Psoas muscle (tissue), 8 donors: ENCODE data around the gene LETM1. TPM values are rescaled to one million over a fixed set of nuclear protein-coding genes. Genes with fewer than 3 reads are reported as not detected.

ENCODE experiments used
- ATAC-seq, 4 donors: fragments of 200-7000 bp; cut with Tn5 transposase; one replicate each; pipeline ENCODE4 v1.9.1; 2020; ENCODE audit warnings: moderate library complexity in 3 of 4, mild to moderate bottlenecking in 2 of 4
- DNase-seq, 2 donors: peaks; one replicate each; pipeline ENCODE4 v3.0.0-alpha.2; 2020
- H3K27ac ChIP-seq: fragments of 200-600 bp; one replicate; pipeline ENCODE4 v1.8.0; 2022
- H3K27me3 ChIP-seq, 3 donors: fragments of 200-600 bp in 1 of 3; one replicate each; pipeline versions ENCODE4 v1.6.1 to v1.8.0; 2013 to 2022; ENCODE audit warnings: low read length in 2 of 3, mild to moderate bottlenecking in 2 of 3, moderate library complexity in 1 of 3; ENCODE audit not compliant: insufficient read depth in 3 of 3
- H3K36me3 ChIP-seq, 2 donors: fragments of 200-600 bp in 1 of 2; one replicate each; pipeline versions ENCODE4 v1.6.1 to v1.8.0; 2013 to 2022; ENCODE audit warnings: low read depth in 1 of 2, mild to moderate bottlenecking in 1 of 2, moderate library complexity in 1 of 2; ENCODE audit not compliant: insufficient read depth in 1 of 2
- H3K4me1 ChIP-seq: fragments of 200-600 bp; one replicate; pipeline ENCODE4 v1.8.0; 2022
- H3K4me3 ChIP-seq: fragments of 200-600 bp; one replicate; pipeline ENCODE4 v1.8.0; 2022; ENCODE audit warnings: mild to moderate bottlenecking
- H3K9me3 ChIP-seq: fragments of 200-600 bp; one replicate; pipeline ENCODE4 v1.8.0; 2022
- WGBS, 3 donors: extraction: QIAGEN DNeasy Blood & Tissue Kit; methylation state at CpG; one replicate each; pipeline versions ENCODE4 v1.1.6 to v1.1.7; 2013; 5-methylcytosine and 5-hydroxymethylcytosine counted together
- intact Hi-C, 2 donors: fragments of 100-400 bp; cut with DNase I; formaldehyde crosslinking; loops; one replicate each; pipeline versions ENCODE4 v1.11.0 to v1.14.2; 2022
- polyA plus RNA-seq, 3 donors: library from polyadenylated mRNA; stranded (reverse); fragments of 200-250 nt; gene quantifications; one replicate each; pipeline ENCODE4 v1.2.3, GENCODE V29; 2013
- total RNA-seq, 4 donors: library from RNA; stranded (reverse); fragmentation: NEBNext Ultra II Directional in 2 of 4; extraction: Animal tissue kit (Norgen Biotek cat#: 25700) in 2 of 4; gene quantifications; one replicate each; pipeline versions ENCODE4 v1.2.1 to v1.2.4, GENCODE V29; 2021 to 2023
- TF ChIP-seq, protein P1 (sequence below): fragments of 200-600 bp; IDR thresholded peaks from one replicate; pipeline ENCODE4 v1.8.0; 2022; ENCODE audit warnings: antibody characterized with exemption
- donor health status: healthy with polysubstance abuse.
- donor health status: DM: no; HTN: no; CAD: no; lungs with moderate emphysema.
- donor health status: Bipolar disorder and iron deficiency.
- donor health status: healthy.
- donor health status: DM: yes; HTN: yes; CAD: no.
- donor health status: DM: no; HTN: no; CAD: no.
- donor health status: DM: no; HTN: no; CAD: no.
- donor health status: DM: yes; HTN: yes; CAD: no.

The LETM1 gene
- total and polyA plus RNA-seq, 7 donors: 14.1 to 50.3 (median 26.8) TPM

DNA sequence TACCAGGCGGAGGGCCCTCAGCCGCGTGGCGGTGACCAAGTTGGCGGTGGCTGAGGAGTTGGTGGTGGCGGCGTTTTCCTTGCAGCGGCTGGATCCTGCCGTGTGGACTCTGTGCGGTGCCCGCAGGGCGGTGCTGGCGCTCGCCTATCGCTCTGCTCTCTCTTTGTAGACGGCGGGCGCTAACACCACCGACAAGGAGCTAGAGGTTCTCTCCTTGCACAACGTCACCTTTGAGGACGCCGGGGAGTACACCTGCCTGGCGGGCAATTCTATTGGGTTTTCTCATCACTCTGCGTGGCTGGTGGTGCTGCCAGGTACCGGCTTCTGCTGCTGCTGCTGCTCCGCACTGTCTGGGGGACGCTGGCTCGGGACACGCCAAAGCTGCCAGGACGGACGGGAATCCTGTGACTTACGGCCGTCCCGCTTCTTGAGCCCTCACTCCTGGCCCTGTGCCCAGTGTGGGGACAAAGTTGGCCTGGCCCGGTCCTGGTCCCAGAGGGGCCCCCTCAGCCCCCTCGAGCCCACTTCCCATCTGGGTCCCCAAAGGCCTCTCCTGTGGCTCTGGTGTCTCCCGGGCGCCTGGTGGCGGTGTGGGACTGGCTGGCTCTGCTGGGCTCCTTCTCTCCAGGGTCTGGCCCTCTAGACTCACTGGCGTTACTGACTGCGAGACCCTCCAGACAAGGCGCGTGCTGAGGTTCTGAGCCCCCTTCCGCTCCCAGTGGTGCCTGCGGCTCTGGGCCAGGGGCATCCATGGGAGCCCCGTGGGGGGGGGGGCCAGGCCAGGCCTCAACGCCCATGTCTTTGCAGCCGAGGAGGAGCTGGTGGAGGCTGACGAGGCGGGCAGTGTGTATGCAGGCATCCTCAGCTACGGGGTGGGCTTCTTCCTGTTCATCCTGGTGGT lies 52.2 kb downstream of the LETM1 start:
- H3K27ac ChIP-seq: no peak overlapping the region
- no peak for ATAC-seq
- H3K27me3 ChIP-seq: peaks cover 0 to 24% (median 2%) of the 10 kb centered on the region in 3 donors
- H3K9me3 ChIP-seq: no peaks in the 10 kb centered on the region
- TF ChIP-seq, protein P1, sequence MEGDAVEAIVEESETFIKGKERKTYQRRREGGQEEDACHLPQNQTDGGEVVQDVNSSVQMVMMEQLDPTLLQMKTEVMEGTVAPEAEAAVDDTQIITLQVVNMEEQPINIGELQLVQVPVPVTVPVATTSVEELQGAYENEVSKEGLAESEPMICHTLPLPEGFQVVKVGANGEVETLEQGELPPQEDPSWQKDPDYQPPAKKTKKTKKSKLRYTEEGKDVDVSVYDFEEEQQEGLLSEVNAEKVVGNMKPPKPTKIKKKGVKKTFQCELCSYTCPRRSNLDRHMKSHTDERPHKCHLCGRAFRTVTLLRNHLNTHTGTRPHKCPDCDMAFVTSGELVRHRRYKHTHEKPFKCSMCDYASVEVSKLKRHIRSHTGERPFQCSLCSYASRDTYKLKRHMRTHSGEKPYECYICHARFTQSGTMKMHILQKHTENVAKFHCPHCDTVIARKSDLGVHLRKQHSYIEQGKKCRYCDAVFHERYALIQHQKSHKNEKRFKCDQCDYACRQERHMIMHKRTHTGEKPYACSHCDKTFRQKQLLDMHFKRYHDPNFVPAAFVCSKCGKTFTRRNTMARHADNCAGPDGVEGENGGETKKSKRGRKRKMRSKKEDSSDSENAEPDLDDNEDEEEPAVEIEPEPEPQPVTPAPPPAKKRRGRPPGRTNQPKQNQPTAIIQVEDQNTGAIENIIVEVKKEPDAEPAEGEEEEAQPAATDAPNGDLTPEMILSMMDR: no peak
- intact Hi-C loops: no loop called here
- 86 to 88% (median 87%) methylated on average over 49 to 51 of the region's 51 CpGs for WGBS, 3 donors
- DNase-seq: no peak
- no peak overlapping the region for H3K4me3 ChIP-seq
- no peaks in the 10 kb centered on the region for H3K36me3 ChIP-seq
- H3K4me1 ChIP-seq: no peaks in the 10 kb centered on the region

GRCh38 chr4:1802720-1803522 lies 53.0 kb downstream of the LETM1 start:
- DNase-seq (no peak), ATAC-seq (no peak)
- TF ChIP-seq, protein P1: no peak
- intact Hi-C loops: no loop called here
- Histone ChIP-seq H3K27ac (no peak overlapping the region), H3K4me3 (no peak overlapping the region), H3K36me3 (no peaks in the 10 kb centered on the region), H3K4me1 (no peaks in the 10 kb centered on the region), H3K9me3 (no peaks in the 10 kb centered on the region), H3K27me3 (peaks cover 0 to 32% (median 2%) of the 10 kb centered on the region in 3 donors)
- WGBS, 3 donors: 83 to 88% (median 86%) methylated on average over 67 to 71 of the region's 71 CpGs

DNA sequence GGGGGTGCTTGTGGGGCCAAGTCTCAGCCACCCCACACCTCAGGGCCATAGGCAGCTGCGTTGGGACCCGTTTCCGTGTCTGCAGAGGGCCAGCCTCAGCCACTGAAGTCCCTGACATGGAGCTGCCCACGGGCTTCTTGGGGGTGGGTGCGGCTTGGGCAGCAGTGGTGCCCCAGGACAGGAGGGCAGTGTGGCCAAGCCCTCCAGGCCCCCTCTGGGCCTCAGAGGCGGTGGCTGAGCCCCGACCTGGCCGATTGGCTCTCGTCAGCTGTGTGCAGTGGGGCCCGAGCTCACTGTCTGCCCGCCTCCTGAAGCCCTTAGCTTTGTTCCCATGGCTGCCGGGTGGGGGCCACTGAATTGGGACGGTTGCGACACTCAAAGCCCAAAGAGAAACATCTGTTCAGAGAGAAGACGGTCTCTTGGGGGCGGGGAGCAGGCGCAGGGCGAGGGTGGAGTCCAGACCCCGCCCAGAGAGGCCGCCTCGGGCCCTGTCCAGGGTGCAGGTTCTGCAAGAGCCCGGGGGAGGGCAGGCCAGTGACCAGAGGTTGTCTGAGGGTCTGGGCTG lies 53.7 kb downstream of the LETM1 start:
- ATAC-seq (peak in 1 of 4 donors; percentile 30), DNase-seq (peak in 1 of 2 donors; percentile 72)
- 35 to 71% (median 41%) methylated on average over 22 of the region's 22 CpGs for WGBS, 3 donors
- Histone ChIP-seq H3K27ac (no peak overlapping the region), H3K27me3 (peaks cover 0 to 38% (median 2%) of the 10 kb centered on the region in 3 donors), H3K4me1 (no peaks in the 10 kb centered on the region), H3K9me3 (no peaks in the 10 kb centered on the region), H3K36me3 (no peaks in the 10 kb centered on the region), H3K4me3 (no peak overlapping the region)
- TF ChIP-seq, protein P1: no peak
- intact Hi-C loops: no loop called here

DNA sequence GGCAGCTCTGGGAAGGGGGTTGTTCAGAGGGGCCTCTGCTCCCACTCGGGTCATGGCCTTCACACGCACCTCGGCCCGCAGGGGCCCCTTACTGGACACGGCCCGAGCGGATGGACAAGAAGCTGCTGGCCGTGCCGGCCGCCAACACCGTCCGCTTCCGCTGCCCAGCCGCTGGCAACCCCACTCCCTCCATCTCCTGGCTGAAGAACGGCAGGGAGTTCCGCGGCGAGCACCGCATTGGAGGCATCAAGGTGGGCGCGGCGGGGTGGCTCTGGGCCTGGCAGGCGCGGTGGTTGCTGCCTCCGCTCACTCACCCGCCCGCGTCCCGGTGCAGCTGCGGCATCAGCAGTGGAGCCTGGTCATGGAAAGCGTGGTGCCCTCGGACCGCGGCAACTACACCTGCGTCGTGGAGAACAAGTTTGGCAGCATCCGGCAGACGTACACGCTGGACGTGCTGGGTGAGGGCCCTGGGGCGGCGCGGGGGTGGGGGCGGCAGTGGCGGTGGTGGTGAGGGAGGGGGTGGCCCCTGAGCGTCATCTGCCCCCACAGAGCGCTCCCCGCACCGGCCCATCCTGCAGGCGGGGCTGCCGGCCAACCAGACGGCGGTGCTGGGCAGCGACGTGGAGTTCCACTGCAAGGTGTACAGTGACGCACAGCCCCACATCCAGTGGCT lies 54.5 kb downstream of the LETM1 start:
- 94 to 95% (median 94%) methylated on average over 56 of the region's 56 CpGs for WGBS, 3 donors
- Histone ChIP-seq H3K36me3 (no peaks in the 10 kb centered on the region), H3K27me3 (peaks cover 0 to 47% (median 4%) of the 10 kb centered on the region in 3 donors), H3K9me3 (no peaks in the 10 kb centered on the region), H3K27ac (no peak overlapping the region), H3K4me3 (no peak overlapping the region), H3K4me1 (no peaks in the 10 kb centered on the region)
- TF ChIP-seq, protein P1: no peak
- ATAC-seq (no peak), DNase-seq (no peak)
- intact Hi-C loops: no loop called here
